HepG2 (cell line): ENCODE results near the gene RPL23. TPM values are rescaled to one million over a fixed set of nuclear protein-coding genes. Genes with fewer than 3 reads are reported as not detected.

Experiments used
- CEBPB ChIP-seq: IDR thresholded peaks from 2 replicates; pipeline ENCODE4 v1.6.1; 2011; ENCODE audit warnings: low read depth, low read length, improper control_type of control experiment, borderline replicate concordance
- EP300 ChIP-seq, 3 experiments: sonication (generic) in 1 of 3; formaldehyde crosslinking in 1 of 3; IDR thresholded peaks; 2 replicates each; pipeline versions ENCODE4 v1.5.1 to v1.6.1; 2011 to 2020; ENCODE audit warnings: low read depth in 2 of 3, low read length in 2 of 3, borderline replicate concordance in 1 of 3, improper control_type of control experiment in 1 of 3, mild to moderate bottlenecking in 1 of 3, missing genetic modification reagents in 1 of 3, moderate library complexity in 1 of 3
- NR2F1 ChIP-seq, 2 experiments: fragments of 450-650 bp in 1 of 2; formaldehyde crosslinking in 1 of 2; IDR thresholded peaks; 2 replicates each; pipeline versions ENCODE4 v1.5.0 to v1.6.1; 2016 to 2020; ENCODE audit warnings: mild to moderate bottlenecking in 1 of 2, missing compliant biosample characterization in 1 of 2, missing genetic modification reagents in 1 of 2, moderate library complexity in 1 of 2
- TEAD2 ChIP-seq: sonication (generic); formaldehyde crosslinking; IDR thresholded peaks from 2 replicates; pipeline ENCODE4 v1.9.0; 2021; ENCODE audit warnings: missing genetic modification reagents
- YEATS2 ChIP-seq: sonication (generic); formaldehyde crosslinking; IDR thresholded peaks from 2 replicates; pipeline ENCODE4 v1.4.0; 2020; ENCODE audit warnings: missing genetic modification reagents, borderline replicate concordance
- ZNF510 ChIP-seq: sonication (generic); formaldehyde crosslinking; IDR thresholded peaks from 2 replicates; pipeline ENCODE4 v1.4.0; 2020; ENCODE audit warnings: low read depth, mild to moderate bottlenecking, missing genetic modification reagents
- polyA plus RNA-seq, 8 experiments: library from polyadenylated mRNA; depleted of rRNA in 3 of 8; stranded (reverse) in 7 of 8; unstranded in 1 of 8; fragments of >200 nt; fragmentation: Illumina TruSeq in 4 of 8; extraction: Trizol in 4 of 8; gene quantifications; 2 replicates each; pipeline versions ENCODE4 v1.2.1 to v1.2.3, GENCODE V29; 2011 to 2016; ENCODE audit warnings: low read depth in 4 of 8, missing spikeins in 1 of 8, mixed read lengths in 1 of 8; ENCODE audit not compliant: insufficient read depth in 1 of 8
- total RNA-seq, 5 experiments: library from RNA; depleted of rRNA; stranded (reverse); fragments of >200 nt; fragmentation: Illumina TruSeq; extraction: Trizol; gene quantifications; 2 replicates each; pipeline ENCODE4 v1.2.3, GENCODE V29; 2016; ENCODE audit warnings: low read depth in 1 of 5
- TF ChIP-seq, protein P1 (sequence below): sonication (generic); formaldehyde crosslinking; IDR thresholded peaks from 2 replicates; pipeline ENCODE4 v1.5.0; 2020; ENCODE audit warnings: mild to moderate bottlenecking, missing genetic modification reagents, borderline replicate concordance
- TF ChIP-seq, protein P2 (sequence below): sonication (generic); formaldehyde crosslinking; IDR thresholded peaks from 2 replicates; pipeline ENCODE4 v1.4.0; 2020; ENCODE audit warnings: missing genetic modification reagents
- TF ChIP-seq, protein P3 (sequence below): sonication (generic); formaldehyde crosslinking; IDR thresholded peaks from 2 replicates; pipeline ENCODE4 v1.5.1; 2020; ENCODE audit warnings: missing genetic modification reagents, mild to moderate bottlenecking, borderline replicate concordance
- TF ChIP-seq, protein P4 (sequence below): sonication (generic); formaldehyde crosslinking; IDR thresholded peaks from 2 replicates; pipeline ENCODE4 v1.9.0; 2021; ENCODE audit warnings: missing genetic modification reagents, borderline replicate concordance

Gene RPL23
- total and polyA plus RNA-seq, 2 of the 13 experiments (the other 11 are each of a cell fraction or from before 2014, with no cell fraction given), result 2,790 to 4,860 TPM

DNA sequence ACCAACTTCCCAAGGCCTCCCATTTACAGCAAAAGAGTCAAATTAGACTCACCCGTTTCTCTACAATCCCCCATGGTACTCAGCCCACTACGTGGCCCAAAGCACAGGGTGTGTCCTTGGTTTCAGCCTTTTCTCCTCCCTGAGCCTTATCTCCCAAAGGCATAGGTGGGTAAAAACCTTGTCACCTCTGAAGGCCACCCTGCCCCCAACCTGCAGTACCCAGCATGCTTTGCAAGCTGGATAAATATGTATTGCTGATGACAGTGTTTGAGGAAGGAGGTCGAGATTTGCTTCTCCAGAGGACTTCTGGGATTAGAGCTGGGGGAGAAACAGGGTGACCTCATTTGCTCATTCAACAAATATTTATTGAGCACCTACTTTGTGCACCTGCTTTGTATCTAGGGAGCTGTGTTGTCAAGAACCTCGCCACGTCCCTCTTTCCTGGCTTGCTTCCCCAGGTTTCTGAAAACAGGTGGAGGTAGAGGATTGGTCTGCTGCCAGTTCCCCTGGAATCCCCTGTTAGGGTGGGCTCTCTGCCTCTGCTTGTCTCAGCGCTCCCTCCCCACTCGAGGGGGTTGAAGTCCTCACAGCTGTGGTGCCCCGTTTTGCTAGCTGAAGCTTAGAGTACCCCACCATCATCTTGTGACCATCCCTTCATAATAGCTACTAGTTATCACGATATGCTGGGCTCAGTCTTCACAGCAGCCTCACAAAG lies 19.3 kb upstream of the RPL23 start (continued):
- TF ChIP-seq, protein P1, sequence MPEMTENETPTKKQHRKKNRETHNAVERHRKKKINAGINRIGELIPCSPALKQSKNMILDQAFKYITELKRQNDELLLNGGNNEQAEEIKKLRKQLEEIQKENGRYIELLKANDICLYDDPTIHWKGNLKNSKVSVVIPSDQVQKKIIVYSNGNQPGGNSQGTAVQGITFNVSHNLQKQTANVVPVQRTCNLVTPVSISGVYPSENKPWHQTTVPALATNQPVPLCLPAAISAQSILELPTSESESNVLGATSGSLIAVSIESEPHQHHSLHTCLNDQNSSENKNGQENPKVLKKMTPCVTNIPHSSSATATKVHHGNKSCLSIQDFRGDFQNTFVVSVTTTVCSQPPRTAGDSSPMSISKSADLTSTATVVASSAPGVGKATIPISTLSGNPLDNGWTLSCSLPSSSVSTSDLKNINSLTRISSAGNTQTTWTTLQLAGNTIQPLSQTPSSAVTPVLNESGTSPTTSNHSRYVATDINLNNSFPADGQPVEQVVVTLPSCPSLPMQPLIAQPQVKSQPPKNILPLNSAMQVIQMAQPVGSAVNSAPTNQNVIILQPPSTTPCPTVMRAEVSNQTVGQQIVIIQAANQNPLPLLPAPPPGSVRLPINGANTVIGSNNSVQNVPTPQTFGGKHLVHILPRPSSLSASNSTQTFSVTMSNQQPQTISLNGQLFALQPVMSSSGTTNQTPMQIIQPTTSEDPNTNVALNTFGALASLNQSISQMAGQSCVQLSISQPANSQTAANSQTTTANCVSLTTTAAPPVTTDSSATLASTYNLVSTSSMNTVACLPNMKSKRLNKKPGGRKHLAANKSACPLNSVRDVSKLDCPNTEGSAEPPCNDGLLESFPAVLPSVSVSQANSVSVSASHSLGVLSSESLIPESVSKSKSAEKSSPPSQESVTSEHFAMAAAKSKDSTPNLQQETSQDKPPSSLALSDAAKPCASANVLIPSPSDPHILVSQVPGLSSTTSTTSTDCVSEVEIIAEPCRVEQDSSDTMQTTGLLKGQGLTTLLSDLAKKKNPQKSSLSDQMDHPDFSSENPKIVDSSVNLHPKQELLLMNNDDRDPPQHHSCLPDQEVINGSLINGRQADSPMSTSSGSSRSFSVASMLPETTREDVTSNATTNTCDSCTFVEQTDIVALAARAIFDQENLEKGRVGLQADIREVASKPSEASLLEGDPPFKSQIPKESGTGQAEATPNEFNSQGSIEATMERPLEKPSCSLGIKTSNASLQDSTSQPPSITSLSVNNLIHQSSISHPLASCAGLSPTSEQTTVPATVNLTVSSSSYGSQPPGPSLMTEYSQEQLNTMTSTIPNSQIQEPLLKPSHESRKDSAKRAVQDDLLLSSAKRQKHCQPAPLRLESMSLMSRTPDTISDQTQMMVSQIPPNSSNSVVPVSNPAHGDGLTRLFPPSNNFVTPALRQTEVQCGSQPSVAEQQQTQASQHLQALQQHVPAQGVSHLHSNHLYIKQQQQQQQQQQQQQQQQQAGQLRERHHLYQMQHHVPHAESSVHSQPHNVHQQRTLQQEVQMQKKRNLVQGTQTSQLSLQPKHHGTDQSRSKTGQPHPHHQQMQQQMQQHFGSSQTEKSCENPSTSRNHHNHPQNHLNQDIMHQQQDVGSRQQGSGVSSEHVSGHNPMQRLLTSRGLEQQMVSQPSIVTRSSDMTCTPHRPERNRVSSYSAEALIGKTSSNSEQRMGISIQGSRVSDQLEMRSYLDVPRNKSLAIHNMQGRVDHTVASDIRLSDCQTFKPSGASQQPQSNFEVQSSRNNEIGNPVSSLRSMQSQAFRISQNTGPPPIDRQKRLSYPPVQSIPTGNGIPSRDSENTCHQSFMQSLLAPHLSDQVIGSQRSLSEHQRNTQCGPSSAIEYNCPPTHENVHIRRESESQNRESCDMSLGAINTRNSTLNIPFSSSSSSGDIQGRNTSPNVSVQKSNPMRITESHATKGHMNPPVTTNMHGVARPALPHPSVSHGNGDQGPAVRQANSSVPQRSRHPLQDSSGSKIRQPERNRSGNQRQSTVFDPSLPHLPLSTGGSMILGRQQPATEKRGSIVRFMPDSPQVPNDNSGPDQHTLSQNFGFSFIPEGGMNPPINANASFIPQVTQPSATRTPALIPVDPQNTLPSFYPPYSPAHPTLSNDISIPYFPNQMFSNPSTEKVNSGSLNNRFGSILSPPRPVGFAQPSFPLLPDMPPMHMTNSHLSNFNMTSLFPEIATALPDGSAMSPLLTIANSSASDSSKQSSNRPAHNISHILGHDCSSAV (CRISPR knock-in tag), result no peak
- TF ChIP-seq CEBPB (no peak), NR2F1 (CRISPR knock-in tag; IDR thresholded peaks at IDR 0.05) (0 out of 4 replicates have a peak, but pooled peaks of 1 of the 2 experiments have one; percentile 15), EP300 (IDR thresholded peaks at IDR 0.05; ENCODE audit: low read depth in 2 of 2, low read length in 2 of 2) (peak; percentile 30 to 67; a peak in 3 of 4 replicates), EP300 (CRISPR knock-in tag; IDR thresholded peaks at IDR 0.05; ENCODE audit: borderline replicate concordance) (peak; percentile 83; the same call in 1 of the 2 replicates), TEAD2 (CRISPR knock-in tag) (no peak), ZNF510 (CRISPR knock-in tag) (no peak), YEATS2 (CRISPR knock-in tag) (no peak)
- TF ChIP-seq, protein P2, sequence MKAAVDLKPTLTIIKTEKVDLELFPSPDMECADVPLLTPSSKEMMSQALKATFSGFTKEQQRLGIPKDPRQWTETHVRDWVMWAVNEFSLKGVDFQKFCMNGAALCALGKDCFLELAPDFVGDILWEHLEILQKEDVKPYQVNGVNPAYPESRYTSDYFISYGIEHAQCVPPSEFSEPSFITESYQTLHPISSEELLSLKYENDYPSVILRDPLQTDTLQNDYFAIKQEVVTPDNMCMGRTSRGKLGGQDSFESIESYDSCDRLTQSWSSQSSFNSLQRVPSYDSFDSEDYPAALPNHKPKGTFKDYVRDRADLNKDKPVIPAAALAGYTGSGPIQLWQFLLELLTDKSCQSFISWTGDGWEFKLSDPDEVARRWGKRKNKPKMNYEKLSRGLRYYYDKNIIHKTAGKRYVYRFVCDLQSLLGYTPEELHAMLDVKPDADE (CRISPR knock-in tag), result no peak
- TF ChIP-seq, protein P3, sequence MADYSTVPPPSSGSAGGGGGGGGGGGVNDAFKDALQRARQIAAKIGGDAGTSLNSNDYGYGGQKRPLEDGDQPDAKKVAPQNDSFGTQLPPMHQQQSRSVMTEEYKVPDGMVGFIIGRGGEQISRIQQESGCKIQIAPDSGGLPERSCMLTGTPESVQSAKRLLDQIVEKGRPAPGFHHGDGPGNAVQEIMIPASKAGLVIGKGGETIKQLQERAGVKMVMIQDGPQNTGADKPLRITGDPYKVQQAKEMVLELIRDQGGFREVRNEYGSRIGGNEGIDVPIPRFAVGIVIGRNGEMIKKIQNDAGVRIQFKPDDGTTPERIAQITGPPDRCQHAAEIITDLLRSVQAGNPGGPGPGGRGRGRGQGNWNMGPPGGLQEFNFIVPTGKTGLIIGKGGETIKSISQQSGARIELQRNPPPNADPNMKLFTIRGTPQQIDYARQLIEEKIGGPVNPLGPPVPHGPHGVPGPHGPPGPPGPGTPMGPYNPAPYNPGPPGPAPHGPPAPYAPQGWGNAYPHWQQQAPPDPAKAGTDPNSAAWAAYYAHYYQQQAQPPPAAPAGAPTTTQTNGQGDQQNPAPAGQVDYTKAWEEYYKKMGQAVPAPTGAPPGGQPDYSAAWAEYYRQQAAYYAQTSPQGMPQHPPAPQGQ (CRISPR knock-in tag), result no peak
- TF ChIP-seq, protein P4, sequence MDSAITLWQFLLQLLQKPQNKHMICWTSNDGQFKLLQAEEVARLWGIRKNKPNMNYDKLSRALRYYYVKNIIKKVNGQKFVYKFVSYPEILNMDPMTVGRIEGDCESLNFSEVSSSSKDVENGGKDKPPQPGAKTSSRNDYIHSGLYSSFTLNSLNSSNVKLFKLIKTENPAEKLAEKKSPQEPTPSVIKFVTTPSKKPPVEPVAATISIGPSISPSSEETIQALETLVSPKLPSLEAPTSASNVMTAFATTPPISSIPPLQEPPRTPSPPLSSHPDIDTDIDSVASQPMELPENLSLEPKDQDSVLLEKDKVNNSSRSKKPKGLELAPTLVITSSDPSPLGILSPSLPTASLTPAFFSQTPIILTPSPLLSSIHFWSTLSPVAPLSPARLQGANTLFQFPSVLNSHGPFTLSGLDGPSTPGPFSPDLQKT (CRISPR knock-in tag), result no peak
